Panc1 (cell line): Measurements from ENCODE around the gene CDH13. TPM values are rescaled to one million over a fixed set of nuclear protein-coding genes. Genes with fewer than 3 reads are reported as not detected.

ENCODE experiments used
- ATAC-seq: fragments of 200-7000 bp; cut with Tn5 transposase; 2 replicates; pipeline ENCODE4 v1.9.1; 2020; ENCODE audit warnings: mild to moderate bottlenecking, moderate library complexity
- BruUV-seq: library from RNA; stranded (reverse); fragments of 400-500 nt; replicated peaks from 2 replicates; lab custom pipeline; 2021; lab: Mats Ljungman, UMichigan
- CTCF ChIA-PET: fragments of 300-600 bp; sonication (Branson Sonifier 250); formaldehyde crosslinking; loops from one replicate; lab custom pipeline; 2022; ENCODE audit warnings: antibody characterized with exemption; lab: Charles Lee
- POLR2A ChIA-PET: fragments of 300-600 bp; sonication (Branson Sonifier 250); formaldehyde crosslinking; loops from one replicate; lab custom pipeline; 2022; ENCODE audit warnings: antibody characterized with exemption; lab: Charles Lee
- DNase-seq: peaks from one replicate; pipeline ENCODE4 v3.0.0-alpha.2; 2010; ENCODE audit warnings: low read depth, low spot score
- H3K27ac ChIP-seq: 2 replicates; pipeline ENCODE4 v1.5.1; 2011; ENCODE audit warnings: mild to moderate bottlenecking, low read length, inconsistent platforms
- H3K27me3 ChIP-seq: fragments of 200-500 bp; sonication (Bioruptor generic); 2 replicates; pipeline ENCODE4 v1.6.0; 2014; ENCODE audit warnings: low read length, inconsistent platforms; ENCODE audit not compliant: control insufficient read depth, insufficient read depth
- H3K36me3 ChIP-seq: fragments of 200-500 bp; sonication (Bioruptor generic); 2 replicates; pipeline ENCODE4 v1.5.1; 2014; ENCODE audit warnings: inconsistent platforms, mild to moderate bottlenecking, low read length, moderate library complexity; ENCODE audit not compliant: control insufficient read depth, insufficient read depth
- H3K4me1 ChIP-seq: 2 replicates; pipeline ENCODE4 v1.5.1; 2011; ENCODE audit warnings: inconsistent platforms, mild to moderate bottlenecking, low read length, moderate library complexity; ENCODE audit not compliant: control insufficient read depth, insufficient read depth
- H3K4me3 ChIP-seq, 2 experiments: 2 replicates each; pipeline ENCODE4 v1.5.1; 2011 to 2012; ENCODE audit warnings: low read depth in 2 of 2, low read length in 2 of 2, mild to moderate bottlenecking in 2 of 2, inconsistent platforms in 1 of 2, moderate library complexity in 1 of 2
- H3K9me3 ChIP-seq: fragments of 200-500 bp; sonication (Bioruptor generic); 2 replicates; pipeline ENCODE4 v1.5.1; 2014; ENCODE audit warnings: low read depth, mild to moderate bottlenecking, inconsistent platforms, low read length, moderate library complexity; ENCODE audit not compliant: control insufficient read depth, insufficient read depth
- POLR2AphosphoS5 ChIP-seq: IDR thresholded peaks from 2 replicates; pipeline ENCODE4 v1.6.1; 2012; ENCODE audit warnings: mild to moderate bottlenecking, low read depth, low read length, moderate library complexity
- SIN3A ChIP-seq: IDR thresholded peaks from 2 replicates; pipeline ENCODE4 v1.6.1; 2012; ENCODE audit warnings: low read depth, mild to moderate bottlenecking, low read length, moderate library complexity, borderline replicate concordance; ENCODE audit not compliant: insufficient read depth
- TCF7L2 ChIP-seq: IDR thresholded peaks from 2 replicates; pipeline ENCODE4 v1.6.1; 2011; ENCODE audit warnings: mild to moderate bottlenecking, low read depth, low read length, inconsistent platforms
- in situ Hi-C: cut with HindIII; loops from 2 replicates; pipeline ENCODE4 v1.10.0; 2016; ENCODE audit warnings: low sequenced_read_pairs, low pct_unique_long_range_greater_than_20kb
- intact Hi-C: fragments of 100-400 bp; cut with micrococcal nuclease; formaldehyde crosslinking; loops from one replicate; pipeline ENCODE4 v1.10.0; 2022; ENCODE audit not compliant: unreplicated experiment
- total RNA-seq: library from RNA; stranded (reverse); gene quantifications from one replicate; pipeline ENCODE4 v1.2.1, GENCODE V29; 2021; ENCODE audit not compliant: unreplicated experiment
- TF ChIP-seq, protein P1 (sequence below): fragments of 450-650 bp; IDR thresholded peaks from 2 replicates; pipeline ENCODE4 v1.5.1; 2017; ENCODE audit warnings: mild to moderate bottlenecking
- TF ChIP-seq, protein P2 (sequence below), 2 experiments: IDR thresholded peaks; 2 replicates each; pipeline ENCODE4 v1.6.1; 2011 to 2012; ENCODE audit warnings: low read depth in 2 of 2, control low read depth in 1 of 2, low read length in 1 of 2, mild to moderate bottlenecking in 1 of 2, moderate library complexity in 1 of 2; ENCODE audit not compliant: insufficient read depth in 1 of 2

CDH13 gene
- total RNA-seq, 1 experiment from 2014 or later = not detected

DNA sequence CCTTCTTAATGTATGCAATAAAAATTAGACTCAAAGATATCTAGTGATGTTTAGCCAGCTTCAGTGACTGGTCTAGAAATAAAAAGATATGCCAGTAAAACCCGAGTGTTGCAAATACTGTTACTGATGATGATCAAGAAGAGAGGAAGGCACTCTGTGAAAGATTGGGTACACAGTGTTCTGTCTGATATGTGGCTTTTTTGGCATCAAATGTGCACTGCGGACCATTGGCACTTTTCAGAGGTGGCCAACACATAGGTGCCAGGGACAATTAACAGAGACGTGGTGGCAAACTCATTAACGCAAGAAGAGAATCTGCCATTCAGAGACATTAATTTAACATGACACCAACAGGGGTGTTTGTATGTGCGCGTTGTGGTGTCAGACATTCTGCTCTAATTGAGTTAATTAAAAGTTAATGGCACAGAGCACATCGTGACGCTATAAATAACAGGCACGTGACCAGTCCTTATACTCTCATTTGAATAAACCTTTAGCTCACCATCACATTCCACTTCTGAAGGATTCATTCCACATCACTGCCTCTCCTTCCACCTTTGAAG, 631.7 kb downstream of the CDH13 start:
- no TSS peak for BruUV-seq
- Histone ChIP-seq H3K4me3 (no peak overlapping the region), H3K27ac (no peak overlapping the region), H3K36me3 (no peaks in the 10 kb centered on the region), H3K9me3 (no peaks in the 10 kb centered on the region), H3K4me1 (no peaks in the 10 kb centered on the region), H3K27me3 (no peaks in the 10 kb centered on the region)
- ChIA-PET CTCF (no interaction called here), POLR2A (no interaction called here)
- DNase-seq = no peak
- TF ChIP-seq, protein P1, sequence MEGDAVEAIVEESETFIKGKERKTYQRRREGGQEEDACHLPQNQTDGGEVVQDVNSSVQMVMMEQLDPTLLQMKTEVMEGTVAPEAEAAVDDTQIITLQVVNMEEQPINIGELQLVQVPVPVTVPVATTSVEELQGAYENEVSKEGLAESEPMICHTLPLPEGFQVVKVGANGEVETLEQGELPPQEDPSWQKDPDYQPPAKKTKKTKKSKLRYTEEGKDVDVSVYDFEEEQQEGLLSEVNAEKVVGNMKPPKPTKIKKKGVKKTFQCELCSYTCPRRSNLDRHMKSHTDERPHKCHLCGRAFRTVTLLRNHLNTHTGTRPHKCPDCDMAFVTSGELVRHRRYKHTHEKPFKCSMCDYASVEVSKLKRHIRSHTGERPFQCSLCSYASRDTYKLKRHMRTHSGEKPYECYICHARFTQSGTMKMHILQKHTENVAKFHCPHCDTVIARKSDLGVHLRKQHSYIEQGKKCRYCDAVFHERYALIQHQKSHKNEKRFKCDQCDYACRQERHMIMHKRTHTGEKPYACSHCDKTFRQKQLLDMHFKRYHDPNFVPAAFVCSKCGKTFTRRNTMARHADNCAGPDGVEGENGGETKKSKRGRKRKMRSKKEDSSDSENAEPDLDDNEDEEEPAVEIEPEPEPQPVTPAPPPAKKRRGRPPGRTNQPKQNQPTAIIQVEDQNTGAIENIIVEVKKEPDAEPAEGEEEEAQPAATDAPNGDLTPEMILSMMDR = no peak
- TF ChIP-seq TCF7L2 = no peak
- no peak for ATAC-seq
- intact Hi-C loops (no loop called here), in situ Hi-C loops (no loop called here)

DNA sequence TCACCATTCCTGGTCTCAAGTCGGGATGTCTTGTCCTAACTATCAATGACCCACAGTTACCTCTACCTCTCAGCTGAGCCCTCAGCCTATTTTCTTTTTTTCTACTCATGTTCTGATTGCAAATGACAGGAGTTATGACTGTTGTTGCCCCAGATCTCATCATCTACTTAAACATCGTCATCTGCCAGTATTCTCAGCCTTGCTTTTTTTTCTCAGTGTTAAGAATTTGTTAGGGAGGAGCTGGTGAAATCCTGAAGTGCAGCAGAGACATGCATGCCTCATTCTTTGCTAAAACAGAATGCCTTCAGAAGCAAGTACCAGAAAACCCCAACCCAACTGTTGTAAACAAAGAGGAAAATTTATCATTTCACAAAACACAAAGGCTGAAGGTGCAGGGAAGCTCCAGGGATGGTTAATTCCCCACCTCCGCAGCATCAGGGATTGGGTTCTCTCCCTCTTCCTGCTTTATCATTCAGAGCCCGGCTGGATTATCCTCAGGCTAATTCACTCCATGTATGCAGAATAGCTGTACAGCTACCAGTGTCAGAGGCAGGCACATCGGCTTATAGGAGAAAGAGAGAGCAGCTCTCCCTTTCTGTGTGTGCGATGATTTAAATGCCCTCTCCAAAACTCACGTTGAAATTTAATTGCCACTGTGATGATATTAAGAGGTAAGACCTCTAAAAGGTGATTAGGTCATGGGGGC, 640.2 kb downstream of the CDH13 start:
- H3K36me3 ChIP-seq = no peaks in the 10 kb centered on the region
- POLR2A ChIA-PET = no interaction called here

DNA sequence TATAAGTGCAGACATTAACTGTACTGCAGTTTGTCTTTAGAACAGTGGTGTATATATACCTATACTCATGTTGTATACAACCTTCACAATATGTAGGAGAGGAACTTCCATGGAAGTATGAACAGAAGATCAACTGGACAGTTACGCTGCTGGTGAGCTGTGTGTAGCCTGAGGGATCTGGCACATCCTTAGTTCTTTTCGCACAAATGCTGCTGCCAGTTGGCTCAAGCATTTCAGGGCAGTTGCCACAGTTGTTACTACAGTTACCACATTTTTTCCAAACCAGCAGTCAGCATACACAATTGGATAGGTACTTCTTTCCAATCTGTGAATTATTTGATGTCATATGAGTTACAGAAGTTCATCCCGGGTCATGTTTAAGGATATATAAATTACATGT, 641.4 kb downstream of the CDH13 start:
- TF ChIP-seq, protein P2, sequence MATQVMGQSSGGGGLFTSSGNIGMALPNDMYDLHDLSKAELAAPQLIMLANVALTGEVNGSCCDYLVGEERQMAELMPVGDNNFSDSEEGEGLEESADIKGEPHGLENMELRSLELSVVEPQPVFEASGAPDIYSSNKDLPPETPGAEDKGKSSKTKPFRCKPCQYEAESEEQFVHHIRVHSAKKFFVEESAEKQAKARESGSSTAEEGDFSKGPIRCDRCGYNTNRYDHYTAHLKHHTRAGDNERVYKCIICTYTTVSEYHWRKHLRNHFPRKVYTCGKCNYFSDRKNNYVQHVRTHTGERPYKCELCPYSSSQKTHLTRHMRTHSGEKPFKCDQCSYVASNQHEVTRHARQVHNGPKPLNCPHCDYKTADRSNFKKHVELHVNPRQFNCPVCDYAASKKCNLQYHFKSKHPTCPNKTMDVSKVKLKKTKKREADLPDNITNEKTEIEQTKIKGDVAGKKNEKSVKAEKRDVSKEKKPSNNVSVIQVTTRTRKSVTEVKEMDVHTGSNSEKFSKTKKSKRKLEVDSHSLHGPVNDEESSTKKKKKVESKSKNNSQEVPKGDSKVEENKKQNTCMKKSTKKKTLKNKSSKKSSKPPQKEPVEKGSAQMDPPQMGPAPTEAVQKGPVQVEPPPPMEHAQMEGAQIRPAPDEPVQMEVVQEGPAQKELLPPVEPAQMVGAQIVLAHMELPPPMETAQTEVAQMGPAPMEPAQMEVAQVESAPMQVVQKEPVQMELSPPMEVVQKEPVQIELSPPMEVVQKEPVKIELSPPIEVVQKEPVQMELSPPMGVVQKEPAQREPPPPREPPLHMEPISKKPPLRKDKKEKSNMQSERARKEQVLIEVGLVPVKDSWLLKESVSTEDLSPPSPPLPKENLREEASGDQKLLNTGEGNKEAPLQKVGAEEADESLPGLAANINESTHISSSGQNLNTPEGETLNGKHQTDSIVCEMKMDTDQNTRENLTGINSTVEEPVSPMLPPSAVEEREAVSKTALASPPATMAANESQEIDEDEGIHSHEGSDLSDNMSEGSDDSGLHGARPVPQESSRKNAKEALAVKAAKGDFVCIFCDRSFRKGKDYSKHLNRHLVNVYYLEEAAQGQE (IDR thresholded peaks at IDR 0.05; ENCODE audit: insufficient read depth in 1 of 2, low read depth in 2 of 2, low read length in 1 of 2) = no peak
- TF ChIP-seq TCF7L2 (no peak), SIN3A (no peak), POLR2AphosphoS5 (no peak)
- TF ChIP-seq, protein P1 = no peak
- H3K27ac ChIP-seq = no peak overlapping the region
- ATAC-seq (no peak), DNase-seq (no peak)
- H3K4me3 ChIP-seq = no peak overlapping the region
- POLR2A ChIA-PET = no interaction called here
- intact Hi-C loops (no loop called here), in situ Hi-C loops (no loop called here)
- CTCF ChIA-PET = no interaction called here
- no peaks in the 10 kb centered on the region for H3K27me3 ChIP-seq
- BruUV-seq = no TSS peak
- no peaks in the 10 kb centered on the region for H3K4me1 ChIP-seq
- no peaks in the 10 kb centered on the region for H3K36me3 ChIP-seq
- no peaks in the 10 kb centered on the region for H3K9me3 ChIP-seq

More for the DNA sequence above, 640.2 kb downstream of the CDH13 start:
- H3K4me1 ChIP-seq = no peaks in the 10 kb centered on the region
- TF ChIP-seq SIN3A = no peak
- TF ChIP-seq, protein P1 = no peak
- TF ChIP-seq TCF7L2 = no peak
- intact Hi-C loops (no loop called here), in situ Hi-C loops (no loop called here)
- H3K4me3 ChIP-seq = no peak overlapping the region
- no TSS peak for BruUV-seq
- H3K27ac ChIP-seq = no peak overlapping the region
- ATAC-seq = no peak
- DNase-seq = no peak
- H3K9me3 ChIP-seq = no peaks in the 10 kb centered on the region
- H3K27me3 ChIP-seq = no peaks in the 10 kb centered on the region
- CTCF ChIA-PET = no interaction called here
